HepG2 (cell line): ENCODE data around the gene LDB2. TPM values are rescaled to one million over a fixed set of nuclear protein-coding genes. Genes with fewer than 3 reads are reported as not detected.

ENCODE experiments used
- ATAC-seq: fragments of 200-7000 bp; cut with Tn5 transposase; 3 replicates; pipeline ENCODE4 v1.9.1; 2020; ENCODE audit warnings: mild to moderate bottlenecking, moderate library complexity
- BruUV-seq: library from RNA; stranded (reverse); fragments of 400-500 nt; replicated peaks from 2 replicates; lab custom pipeline; 2021; lab: Mats Ljungman, UMichigan
- CTCF ChIA-PET: fragments of 300-600 bp; formaldehyde crosslinking; extraction: SDS; loops from one replicate; lab custom pipeline; 2021; ENCODE audit warnings: low total read pairs, inconsistent platforms, low intra/inter-chr PET ratio; lab: Yijun Ruan, JAX
- POLR2A ChIA-PET: fragments of 350-600 bp; sonication (Branson Sonifier 250); formaldehyde crosslinking; loops from one replicate; lab custom pipeline; 2020; ENCODE audit warnings: antibody characterized with exemption, inconsistent platforms; lab: Yijun Ruan, JAX
- DNase-seq: peaks from one replicate; pipeline ENCODE4 v3.0.0-alpha.2; 2015; ENCODE audit warnings: low spot score
- FAIRE-seq: peaks from 3 replicates; lab custom pipeline; 2011; peaks lifted over from hg19 to GRCh38; lab: Jason Lieb, UNC
- H2AFZ ChIP-seq: one replicate; pipeline ENCODE4 v1.6.1; 2011; ENCODE audit warnings: low read length, inconsistent platforms
- H3K27ac ChIP-seq: fragments of 300-600 bp; 3 replicates; pipeline ENCODE4 v1.8.0; 2011; ENCODE audit warnings: mixed run types, mild to moderate bottlenecking, mixed read lengths, low read length, inconsistent platforms; ENCODE audit not compliant: insufficient read depth; ENCODE audit errors: extremely low read length
- H3K27me3 ChIP-seq, 2 experiments: fragments of 200-600 bp in 1 of 2; 2 replicates in 1 of 2; 3 replicates in 1 of 2; pipeline versions ENCODE4 v1.6.0 to v1.8.0; 2011; ENCODE audit warnings: low read length in 2 of 2, mild to moderate bottlenecking in 2 of 2, moderate library complexity in 2 of 2, inconsistent platforms in 1 of 2; ENCODE audit not compliant: insufficient read depth in 2 of 2, control insufficient read depth in 1 of 2
- H3K36me3 ChIP-seq, 2 experiments: fragments of 200-600 bp in 1 of 2; replicated peaks in 1 of 2; 2 replicates in 1 of 2; 3 replicates in 1 of 2; pipeline versions ENCODE4 v1.5.1 to v1.8.0; 2011; ENCODE audit warnings: low read length in 2 of 2, inconsistent platforms in 1 of 2; ENCODE audit not compliant: insufficient read depth in 2 of 2, control insufficient read depth in 1 of 2
- H3K4me1 ChIP-seq: 2 replicates; pipeline ENCODE4 v1.5.1; 2012; ENCODE audit warnings: low read length, inconsistent platforms; ENCODE audit not compliant: insufficient read depth
- H3K4me2 ChIP-seq: 2 replicates; pipeline ENCODE4 v1.6.0; 2011; ENCODE audit warnings: low read depth, low read length, inconsistent platforms
- H3K4me3 ChIP-seq, 3 experiments: fragments of 200-600 bp in 1 of 3; sonication (generic), shearing (Covaris generic) in 1 of 3; replicated peaks in 1 of 3; 2 replicates each; pipeline ENCODE4 v1.5.1; 2011 to 2016; ENCODE audit warnings: low read length in 3 of 3, inconsistent platforms in 2 of 3, low read depth in 2 of 3, mild to moderate bottlenecking in 2 of 3, control low read depth in 1 of 3, mixed read lengths in 1 of 3; ENCODE audit not compliant: insufficient read depth in 1 of 3
- H3K79me2 ChIP-seq: one replicate; pipeline ENCODE4 v1.6.1; 2011; ENCODE audit warnings: low read length, inconsistent platforms; ENCODE audit not compliant: insufficient read depth
- H3K9ac ChIP-seq: 2 replicates; pipeline ENCODE4 v1.6.0; 2011; ENCODE audit warnings: mild to moderate bottlenecking, low read depth, low read length, inconsistent platforms; ENCODE audit not compliant: insufficient read depth
- H3K9me3 ChIP-seq: 2 replicates; pipeline ENCODE4 v1.5.1; 2012; ENCODE audit warnings: mild to moderate bottlenecking, low read length
- H4K20me1 ChIP-seq: 2 replicates; pipeline ENCODE4 v1.6.0; 2011; ENCODE audit warnings: inconsistent platforms, mild to moderate bottlenecking, low read length, moderate library complexity; ENCODE audit not compliant: insufficient read depth
- CHD4 ChIP-seq: fragments of 200-600 bp; sonication (generic); IDR thresholded peaks from 2 replicates; pipeline ENCODE4 v1.7.0; 2017; ENCODE audit warnings: mild to moderate bottlenecking, low read length, borderline replicate concordance
- EZH2 ChIP-seq: conservative IDR thresholded peaks from 2 replicates; pipeline ENCODE4 v1.6.1; 2012; ENCODE audit warnings: mild to moderate bottlenecking, low read depth, low read length, moderate library complexity
- GPN1 ChIP-seq: sonication (generic); formaldehyde crosslinking; IDR thresholded peaks from 2 replicates; pipeline ENCODE4 v1.5.1; 2020; ENCODE audit warnings: missing genetic modification reagents, borderline replicate concordance
- IRF2 ChIP-seq: IDR thresholded peaks from 2 replicates; pipeline ENCODE4 v1.6.1; 2018; ENCODE audit warnings: missing genetic modification reagents, missing compliant biosample characterization
- KAT8 ChIP-seq: IDR thresholded peaks from 2 replicates; pipeline ENCODE4 v1.6.1; 2016; ENCODE audit warnings: missing genetic modification reagents, missing compliant biosample characterization
- MBD4 ChIP-seq: IDR thresholded peaks from 2 replicates; pipeline ENCODE4 v1.6.1; 2012; ENCODE audit warnings: low read length, inconsistent platforms, borderline replicate concordance
- MTF1 ChIP-seq: sonication (generic); formaldehyde crosslinking; IDR thresholded peaks from 2 replicates; pipeline ENCODE4 v1.5.0; 2020; ENCODE audit warnings: missing genetic modification reagents
- NFATC3 ChIP-seq: sonication (generic); formaldehyde crosslinking; IDR thresholded peaks from 2 replicates; pipeline ENCODE4 v1.5.1; 2020; ENCODE audit warnings: mild to moderate bottlenecking, missing genetic modification reagents
- NR1H2 ChIP-seq: sonication (generic); formaldehyde crosslinking; IDR thresholded peaks from 2 replicates; pipeline ENCODE4 v1.8.1; 2022; ENCODE audit warnings: low read depth, missing genetic modification reagents, borderline replicate concordance
- RNF2 ChIP-seq: fragments of 450-650 bp; conservative IDR thresholded peaks from 2 replicates; pipeline ENCODE4 v1.6.1; 2016; ENCODE audit warnings: low read depth
- ZNF180 ChIP-seq: sonication (generic); formaldehyde crosslinking; IDR thresholded peaks from 2 replicates; pipeline ENCODE4 v1.4.0; 2020; ENCODE audit warnings: low read depth, missing genetic modification reagents, borderline replicate concordance
- ZNF432 ChIP-seq: sonication (generic); formaldehyde crosslinking; IDR thresholded peaks from 2 replicates; pipeline ENCODE4 v1.5.0; 2020; ENCODE audit warnings: missing genetic modification reagents, mild to moderate bottlenecking, borderline replicate concordance
- ZNF652 ChIP-seq: IDR thresholded peaks from 2 replicates; pipeline ENCODE4 v1.6.1; 2016; ENCODE audit warnings: low read depth, borderline replicate concordance
- ZNF878 ChIP-seq: sonication (generic); formaldehyde crosslinking; IDR thresholded peaks from 2 replicates; pipeline ENCODE4 v1.8.1; 2023; ENCODE audit warnings: mild to moderate bottlenecking, missing genetic modification reagents, moderate library complexity
- WGBS: methylation state at CpG from one replicate; pipeline ENCODE4 v1.1.6; 2017; ENCODE audit warnings: low lambda C conversion rate; 5-methylcytosine and 5-hydroxymethylcytosine counted together
- in situ Hi-C: cut with HindIII; loops from 2 replicates; pipeline ENCODE4 v1.10.0; 2017; ENCODE audit warnings: low pct_unique_long_range_greater_than_20kb; ENCODE audit not compliant: extremely low pct_ligation_motif_present
- intact Hi-C: fragments of 100-400 bp; cut with micrococcal nuclease; formaldehyde crosslinking; loops from one replicate; pipeline ENCODE4 v1.10.0; 2022; ENCODE audit not compliant: unreplicated experiment
- polyA plus RNA-seq, 8 experiments: library from polyadenylated mRNA; depleted of rRNA in 3 of 8; stranded (reverse) in 7 of 8; unstranded in 1 of 8; fragments of >200 nt; fragmentation: Illumina TruSeq in 4 of 8; extraction: Trizol in 4 of 8; gene quantifications; 2 replicates each; pipeline versions ENCODE4 v1.2.1 to v1.2.3, GENCODE V29; 2011 to 2016; ENCODE audit warnings: low read depth in 4 of 8, missing spikeins in 1 of 8, mixed read lengths in 1 of 8; ENCODE audit not compliant: insufficient read depth in 1 of 8
- total RNA-seq, 5 experiments: library from RNA; depleted of rRNA; stranded (reverse); fragments of >200 nt; fragmentation: Illumina TruSeq; extraction: Trizol; gene quantifications; 2 replicates each; pipeline ENCODE4 v1.2.3, GENCODE V29; 2016; ENCODE audit warnings: low read depth in 1 of 5
- TF ChIP-seq, protein P1 (sequence below): sonication (generic); formaldehyde crosslinking; IDR thresholded peaks from 2 replicates; pipeline ENCODE4 v1.4.0; 2020; ENCODE audit warnings: low read depth, mild to moderate bottlenecking, missing genetic modification reagents
- TF ChIP-seq, protein P2 (sequence below): sonication (generic); formaldehyde crosslinking; IDR thresholded peaks from 2 replicates; pipeline ENCODE4 v1.4.0; 2020; ENCODE audit warnings: missing genetic modification reagents, low read depth, mild to moderate bottlenecking, borderline replicate concordance
- TF ChIP-seq, protein P3 (sequence below): sonication (generic); formaldehyde crosslinking; IDR thresholded peaks from 2 replicates; pipeline ENCODE4 v1.8.1; 2023; ENCODE audit warnings: missing genetic modification reagents, mild to moderate bottlenecking, borderline replicate concordance

Gene LDB2
- total and polyA plus RNA-seq, 2 of the 13 experiments (the other 11 are each of a cell fraction or from before 2014, with no cell fraction given): not detected

DNA sequence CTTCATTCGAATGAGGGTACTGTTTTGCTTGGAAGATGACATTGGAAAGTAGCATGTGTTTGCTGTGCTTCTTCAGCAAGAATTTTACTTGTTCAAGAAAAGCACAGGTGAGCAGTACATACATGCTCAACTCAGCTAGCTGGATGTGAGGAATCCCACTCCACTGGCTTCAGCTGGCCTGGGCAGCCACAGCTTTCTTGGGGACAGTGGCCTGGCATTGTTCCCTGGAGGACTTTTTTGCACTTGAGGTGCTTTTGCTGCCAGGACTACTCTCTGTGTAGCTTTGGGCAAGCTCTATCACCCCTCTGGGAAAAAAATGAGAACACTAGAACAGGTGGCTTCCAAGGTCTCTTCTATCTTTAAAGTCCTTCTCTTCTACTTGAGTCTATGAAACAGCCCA is 184.3 kb downstream of the LDB2 start (continued):
- no peak for TF ChIP-seq GPN1 (CRISPR knock-in tag)

DNA sequence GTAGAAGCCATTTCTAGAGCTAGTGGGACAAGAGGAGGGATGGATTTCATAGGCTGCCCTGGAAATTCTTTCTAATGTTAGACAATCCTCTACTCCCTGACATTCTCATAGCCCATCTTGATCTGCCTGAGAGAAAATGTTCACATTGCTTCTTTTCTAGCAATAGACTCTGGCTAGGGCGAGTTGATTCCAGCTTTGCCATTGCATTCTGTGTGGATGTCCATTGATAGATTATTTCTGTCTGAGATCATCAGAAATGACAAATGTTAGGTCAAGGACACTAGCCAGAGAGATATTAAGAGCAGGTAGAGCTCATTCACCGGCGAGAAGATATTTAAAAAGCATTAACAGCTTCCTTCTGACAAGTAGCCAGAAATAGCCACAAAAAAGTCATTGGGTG is 184.7 kb downstream of the LDB2 start:
- H4K20me1 ChIP-seq: no peaks in the 10 kb centered on the region
- no TSS peak for BruUV-seq
- H3K36me3 ChIP-seq: no peaks in the 10 kb centered on the region
- TF ChIP-seq CHD4 (no peak), RNF2 (no peak), ZNF180 (no peak), MBD4 (no peak), ZNF432 (no peak), MTF1 (no peak), IRF2 (CRISPR knock-in tag) (no peak), NFATC3 (CRISPR knock-in tag) (no peak), KAT8 (CRISPR knock-in tag) (no peak), ZNF652 (CRISPR knock-in tag) (no peak), ZNF878 (CRISPR knock-in tag) (no peak), EZH2 (no peak), NR1H2 (CRISPR knock-in tag) (no peak)
- TF ChIP-seq, protein P1, sequence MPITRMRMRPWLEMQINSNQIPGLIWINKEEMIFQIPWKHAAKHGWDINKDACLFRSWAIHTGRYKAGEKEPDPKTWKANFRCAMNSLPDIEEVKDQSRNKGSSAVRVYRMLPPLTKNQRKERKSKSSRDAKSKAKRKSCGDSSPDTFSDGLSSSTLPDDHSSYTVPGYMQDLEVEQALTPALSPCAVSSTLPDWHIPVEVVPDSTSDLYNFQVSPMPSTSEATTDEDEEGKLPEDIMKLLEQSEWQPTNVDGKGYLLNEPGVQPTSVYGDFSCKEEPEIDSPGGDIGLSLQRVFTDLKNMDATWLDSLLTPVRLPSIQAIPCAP (CRISPR knock-in tag): no peak
- TF ChIP-seq, protein P2, sequence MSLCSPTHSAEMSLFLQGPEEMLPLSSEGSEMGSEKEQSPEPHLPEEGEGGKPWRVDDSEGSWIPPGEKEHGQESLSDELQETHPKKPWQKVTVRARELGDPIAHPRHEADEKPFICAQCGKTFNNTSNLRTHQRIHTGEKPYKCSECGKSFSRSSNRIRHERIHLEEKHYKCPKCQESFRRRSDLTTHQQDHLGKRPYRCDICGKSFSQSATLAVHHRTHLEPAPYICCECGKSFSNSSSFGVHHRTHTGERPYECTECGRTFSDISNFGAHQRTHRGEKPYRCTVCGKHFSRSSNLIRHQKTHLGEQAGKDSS (CRISPR knock-in tag): no peak
- TF ChIP-seq, protein P3, sequence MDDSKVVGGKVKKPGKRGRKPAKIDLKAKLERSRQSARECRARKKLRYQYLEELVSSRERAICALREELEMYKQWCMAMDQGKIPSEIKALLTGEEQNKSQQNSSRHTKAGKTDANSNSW (CRISPR knock-in tag): no peak
- intact Hi-C loops (no loop called here), in situ Hi-C loops (no loop called here)
- H3K27me3 ChIP-seq: no peaks in the 10 kb centered on the region
- ChIA-PET CTCF (no interaction called here), POLR2A (no interaction called here)
- H3K4me2 ChIP-seq: no peak overlapping the region
- H3K4me1 ChIP-seq: no peaks in the 10 kb centered on the region
- H3K9ac ChIP-seq: no peak overlapping the region
- no peak for DNase-seq
- H3K27ac ChIP-seq: no peak overlapping the region
- H3K4me3 ChIP-seq: no peak overlapping the region
- H3K79me2 ChIP-seq: no peaks in the 10 kb centered on the region
- no peak overlapping the region for H2AFZ ChIP-seq
- no peak for ATAC-seq
- no peak for FAIRE-seq
- 2% methylated on average over 3 of the region's 3 CpGs for WGBS
- no peaks in the 10 kb centered on the region for H3K9me3 ChIP-seq
